NCI-H1092 treated with DMSO at 0.1 percent for 48 hours (cell line): Measurements from ENCODE around the gene THAP2.

ENCODE experiments used
- DNase-seq: peaks from one replicate; lab custom pipeline; 2025; lab: John Stamatoyannopoulos, UW

The THAP2 gene

DNA sequence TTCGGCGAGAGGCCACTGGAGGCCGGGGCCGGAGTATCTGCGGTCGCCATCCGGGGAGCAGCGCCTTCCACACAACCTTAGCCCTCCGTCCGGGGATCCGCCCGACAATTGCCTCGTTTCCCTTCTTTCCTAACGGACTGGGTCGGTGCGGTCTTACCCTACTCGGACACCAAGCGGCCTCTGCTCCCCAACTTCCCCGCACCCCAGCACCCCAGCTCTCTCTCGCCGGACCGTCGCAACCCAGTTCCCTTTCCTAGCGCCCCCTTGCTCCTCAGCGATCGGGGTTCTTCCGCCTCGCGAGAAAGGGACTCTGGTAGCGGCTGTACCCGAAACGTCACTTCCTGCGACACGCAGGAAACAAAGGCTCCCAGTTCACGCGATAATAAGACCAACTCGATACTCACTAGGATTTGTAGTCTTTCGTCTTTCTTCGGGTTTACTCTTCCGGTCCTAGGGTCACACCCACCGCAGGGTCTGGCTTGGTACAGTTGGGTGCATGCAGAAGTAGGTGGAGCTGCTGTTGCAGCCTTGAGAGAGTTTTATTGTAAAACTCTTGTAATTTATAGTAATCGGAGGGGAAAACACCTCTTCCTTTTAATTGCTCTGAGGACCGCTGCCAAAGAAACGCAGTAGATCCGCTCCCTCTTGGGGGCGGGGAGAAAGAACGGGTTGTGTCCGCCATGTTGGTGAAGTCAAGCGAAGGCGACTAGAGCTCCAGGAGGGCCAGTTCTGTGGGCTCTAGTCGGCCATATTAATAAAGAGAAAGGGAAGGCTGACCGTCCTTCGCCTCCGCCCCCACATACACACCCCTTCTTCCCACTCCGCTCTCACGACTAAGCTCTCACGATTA, at the start of gene THAP2, which contains the start of gene ZFC3H1:
TSS of gene THAP2 (plus strand) at position 741 of the 850 bp plus-strand sequence. CDS start 209 bp downstream, outside the sequence.
TSS of gene ZFC3H1 (minus strand) at position 288 of the 850 bp plus-strand sequence. CDS start at position 50, 238 bp downstream.
- DNase-seq = peak; percentile 99

DNA sequence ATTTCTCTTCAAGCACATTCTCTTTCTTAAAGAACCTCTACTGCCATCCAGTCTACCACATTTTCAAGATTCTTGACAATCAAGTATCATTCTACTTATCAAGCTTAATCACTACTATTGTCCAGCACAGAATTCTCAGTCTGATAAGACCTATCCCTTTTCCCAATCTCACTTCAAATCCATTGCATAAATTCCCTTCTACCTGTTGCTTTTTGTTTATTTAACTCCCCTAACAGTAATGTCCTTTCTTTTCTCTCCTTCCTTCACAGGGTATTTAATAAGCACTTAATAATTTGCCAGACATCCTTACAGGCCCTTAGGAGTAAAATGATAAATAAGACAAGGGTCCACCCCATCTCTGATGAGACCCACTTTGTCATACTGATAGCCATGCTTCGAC, 42.2 kb upstream of the THAP2 start:
- no peak for DNase-seq

DNA sequence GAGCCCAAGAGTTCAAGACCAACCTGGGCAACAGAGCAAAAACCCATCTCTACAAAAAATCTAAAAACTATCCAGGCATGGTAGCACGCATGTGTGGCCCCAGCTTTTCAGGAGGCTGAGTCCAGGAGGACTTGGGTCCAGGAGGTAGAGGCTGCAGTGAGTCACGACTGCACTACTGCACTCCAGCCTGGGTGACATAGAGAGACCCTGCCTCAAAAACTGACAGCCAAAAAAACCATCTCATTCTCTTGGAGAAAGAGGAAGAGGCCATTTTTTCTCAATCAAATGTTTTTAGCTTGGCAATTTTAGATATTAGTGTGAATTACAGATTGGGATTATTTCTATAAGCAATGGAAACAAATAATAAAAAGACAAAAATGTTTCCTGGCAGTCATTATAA, 38.6 kb upstream of the THAP2 start:
- no peak for DNase-seq

DNA sequence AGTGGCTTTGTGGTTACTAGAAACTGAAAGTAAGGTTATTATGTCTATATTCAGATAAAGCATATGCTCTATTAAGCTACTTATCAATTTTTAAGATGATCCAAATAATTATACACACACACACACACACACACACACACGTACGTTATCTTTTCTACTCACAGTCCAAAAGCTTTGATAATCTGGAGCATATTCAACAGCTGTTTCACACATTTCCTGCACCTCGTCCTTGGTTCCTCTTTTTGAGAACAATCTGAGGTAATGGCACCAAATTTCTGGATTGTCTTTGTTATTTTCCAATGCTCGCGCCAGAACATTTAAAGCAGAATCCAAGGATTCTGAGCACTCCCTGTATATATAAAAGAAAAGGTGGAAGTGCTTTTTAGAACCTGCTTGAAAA, 38.0 kb upstream of the THAP2 start:
- no peak for DNase-seq

DNA sequence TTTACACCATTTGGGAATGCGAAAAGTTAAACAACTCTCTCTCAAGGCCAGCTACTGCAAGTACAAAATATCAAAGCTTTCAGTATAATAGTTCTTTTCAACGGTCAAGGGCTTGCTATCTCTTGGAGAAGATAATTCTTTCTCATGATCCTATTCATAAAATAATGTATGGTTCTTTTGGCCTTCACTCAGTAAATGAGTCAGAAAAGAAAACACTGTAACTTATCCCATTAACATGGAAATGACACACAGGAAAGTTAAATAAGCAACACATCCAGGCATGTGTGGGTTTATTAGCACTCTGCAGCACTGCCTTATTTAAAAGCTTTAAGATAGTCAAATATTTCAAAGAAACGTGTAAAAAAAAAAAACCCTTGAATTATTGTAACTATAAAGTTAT, 37.3 kb upstream of the THAP2 start:
- DNase-seq = no peak

DNA sequence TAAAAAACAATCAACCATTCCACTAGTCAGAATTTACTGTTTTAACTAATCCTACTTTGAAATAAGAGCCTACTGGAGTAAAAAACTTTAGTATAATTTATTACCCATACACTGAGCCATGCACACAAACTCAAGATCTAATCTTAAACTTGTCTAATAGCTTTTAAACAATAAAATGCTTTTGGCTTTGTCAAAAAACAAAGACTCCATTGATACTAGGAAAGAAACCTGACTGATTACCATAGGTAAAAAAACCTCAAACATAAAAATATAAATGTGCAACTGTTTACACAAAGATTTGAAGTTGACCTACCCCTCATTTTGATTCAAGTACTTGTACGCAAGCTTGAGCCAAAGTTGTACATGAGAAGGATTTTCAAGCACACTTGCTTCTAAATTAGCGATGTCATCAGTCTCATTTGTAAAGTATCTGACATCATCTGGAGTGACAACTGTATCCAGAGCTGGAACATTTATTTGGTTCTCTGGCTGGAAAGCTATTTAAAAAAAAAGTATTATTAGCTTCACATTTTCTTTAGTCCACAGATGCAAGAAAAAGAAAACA, 36.6 kb upstream of the THAP2 start:
- DNase-seq = no peak

DNA sequence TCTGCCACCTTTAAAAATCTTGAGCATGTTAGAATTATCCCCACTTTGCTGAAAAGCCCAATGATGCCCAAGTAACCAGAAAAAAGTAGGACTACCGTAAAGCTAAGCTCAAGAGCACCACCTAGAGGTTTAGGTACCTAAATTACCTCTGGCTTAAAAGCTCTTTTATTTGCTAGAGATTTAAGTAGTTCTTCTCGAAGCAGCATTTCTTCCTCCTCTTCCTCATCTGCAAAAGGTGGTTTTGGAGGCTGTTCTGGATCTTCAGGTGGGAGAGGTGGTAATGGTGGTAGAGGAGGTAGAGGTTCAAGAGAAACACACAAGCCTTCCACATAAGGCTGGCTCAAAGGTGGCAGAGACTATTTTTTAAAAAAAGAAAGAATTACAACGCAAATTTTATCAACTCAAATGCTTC, 27.4 kb upstream of the THAP2 start:
- peak; percentile 60 for DNase-seq

DNA sequence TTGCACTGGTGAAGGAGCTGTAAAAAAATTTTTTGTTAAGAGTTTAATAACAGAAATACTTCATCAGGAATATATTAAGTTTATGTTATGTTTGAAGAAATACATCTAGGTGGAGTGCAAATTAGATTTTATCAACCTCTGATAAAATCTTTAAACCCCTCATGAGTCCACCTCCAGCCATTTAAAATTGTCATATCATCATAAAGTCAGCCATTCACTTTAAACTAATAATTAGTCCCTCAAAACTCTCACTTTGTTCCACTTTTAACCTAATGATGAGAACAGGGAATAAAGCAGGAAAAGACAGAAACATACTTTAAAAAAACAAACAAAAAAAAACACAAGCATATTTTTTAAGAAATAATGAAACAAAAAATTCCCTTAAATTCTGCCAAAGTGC, 25.6 kb upstream of the THAP2 start:
- DNase-seq = no peak

DNA sequence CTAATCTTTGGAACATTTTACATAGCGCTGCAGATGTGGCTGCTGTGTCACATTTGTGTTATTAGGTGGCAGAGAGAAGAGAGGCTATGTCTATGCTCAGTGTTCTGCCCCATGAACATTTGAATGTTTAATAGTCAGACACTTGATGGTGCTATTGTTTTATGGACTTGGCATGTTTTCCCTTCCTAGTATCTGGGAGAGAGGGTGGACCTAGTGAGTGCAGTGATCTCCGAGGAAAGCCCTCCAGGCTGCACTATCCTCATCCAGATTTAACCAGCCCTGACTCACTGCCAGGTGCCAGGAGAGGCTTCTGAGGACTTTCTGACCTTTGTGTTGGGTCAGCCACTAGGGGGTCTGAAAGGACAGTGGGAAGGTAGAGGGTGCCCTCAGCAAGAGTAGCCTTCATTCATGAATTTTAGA, 24.8 kb upstream of the THAP2 start:
- DNase-seq = no peak

DNA sequence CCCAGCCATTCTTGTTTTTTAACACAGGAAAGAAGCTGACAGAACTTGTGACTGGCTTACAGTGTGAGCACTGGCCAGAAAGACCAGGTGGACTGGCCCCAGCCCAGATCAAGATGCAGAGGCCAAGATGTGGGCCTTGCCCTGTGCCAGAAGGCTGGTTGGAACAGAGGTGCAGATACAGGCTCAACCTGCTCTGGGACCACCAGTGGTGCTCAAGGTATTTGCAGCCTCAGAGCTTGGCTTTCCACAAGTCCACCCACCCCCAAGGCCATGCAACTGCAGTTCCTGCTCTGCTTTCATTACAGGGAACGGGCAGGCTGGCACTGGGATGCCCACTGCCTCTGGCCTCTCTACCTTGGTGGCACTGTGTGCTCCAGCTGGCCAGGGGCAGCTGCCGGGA, 23.8 kb upstream of the THAP2 start:
- no peak for DNase-seq

DNA sequence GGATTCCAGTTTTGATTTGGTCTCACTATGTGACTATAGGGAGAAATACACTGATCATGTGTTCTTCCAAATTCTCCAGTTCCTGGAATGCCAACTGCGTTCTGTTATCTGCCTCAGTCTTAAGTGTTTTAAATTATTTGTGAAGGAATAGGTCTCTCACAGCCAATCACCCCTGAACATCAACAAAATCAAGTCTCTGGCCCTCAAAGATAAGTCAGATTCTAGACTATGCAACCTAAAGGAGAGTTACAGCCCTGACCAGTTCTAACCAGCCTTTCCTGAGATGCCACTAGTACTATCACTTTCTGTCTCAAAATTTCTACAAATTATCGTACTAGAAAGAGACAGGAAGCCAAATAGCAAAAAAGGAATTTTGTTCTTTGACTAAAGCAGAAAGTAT, 22.7 kb upstream of the THAP2 start:
- no peak for DNase-seq

DNA sequence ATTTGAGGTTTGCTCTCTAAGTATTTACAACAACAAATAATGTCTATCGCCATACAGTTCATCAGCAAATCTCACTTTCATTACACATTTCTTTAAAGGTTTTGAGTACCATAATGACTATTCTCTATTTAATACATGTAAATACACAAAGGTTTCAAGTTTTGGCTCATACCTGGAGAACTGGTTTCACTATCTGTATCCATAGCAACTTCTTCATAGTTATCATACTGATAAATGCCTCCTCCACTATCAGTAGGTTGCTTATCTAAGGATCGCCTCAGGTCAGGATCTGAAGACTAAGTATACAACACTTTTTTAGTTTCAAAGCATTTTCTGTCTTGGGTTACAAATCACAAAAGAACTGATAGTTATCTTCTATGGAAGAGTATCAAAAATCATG, 21.8 kb upstream of the THAP2 start:
- no peak for DNase-seq

DNA sequence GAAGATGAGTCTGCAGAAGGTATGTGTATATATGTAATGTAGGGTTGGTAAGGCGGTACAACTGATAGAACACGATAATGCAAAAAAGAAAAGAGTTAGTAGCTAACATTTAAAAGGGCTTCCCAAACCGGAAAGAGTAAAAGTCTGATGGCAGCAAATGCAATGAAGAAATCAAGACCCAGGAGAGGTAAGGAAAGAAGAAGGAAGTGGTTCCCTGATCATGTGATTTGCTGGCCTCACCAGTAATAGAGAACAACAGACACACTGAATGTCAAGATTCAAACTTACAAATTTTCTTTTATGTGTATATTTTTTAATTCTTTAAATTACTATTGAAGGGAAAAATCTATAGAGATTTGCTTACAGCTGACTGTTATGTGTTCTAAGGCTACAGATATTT, 18.8 kb upstream of the THAP2 start:
- no peak for DNase-seq

DNA sequence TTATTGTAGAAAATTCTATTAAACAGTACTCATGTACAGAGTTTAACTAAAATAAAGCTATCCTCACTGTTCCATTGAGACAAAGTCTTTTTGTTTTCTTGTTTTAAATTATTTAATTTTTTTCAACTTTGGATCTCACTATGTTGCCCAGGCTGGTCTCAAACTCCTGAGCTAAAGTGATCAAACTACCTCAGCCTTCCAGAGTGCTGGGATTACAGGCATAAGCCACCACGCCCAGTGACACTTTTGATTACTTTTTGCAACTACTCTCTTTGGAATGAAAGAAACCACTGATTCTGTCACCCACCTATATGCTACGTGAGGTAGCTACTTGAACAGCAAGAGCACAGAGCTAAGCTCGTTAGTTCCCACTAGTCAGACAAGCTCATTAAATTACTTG, 17.6 kb upstream of the THAP2 start:
- DNase-seq = no peak

DNA sequence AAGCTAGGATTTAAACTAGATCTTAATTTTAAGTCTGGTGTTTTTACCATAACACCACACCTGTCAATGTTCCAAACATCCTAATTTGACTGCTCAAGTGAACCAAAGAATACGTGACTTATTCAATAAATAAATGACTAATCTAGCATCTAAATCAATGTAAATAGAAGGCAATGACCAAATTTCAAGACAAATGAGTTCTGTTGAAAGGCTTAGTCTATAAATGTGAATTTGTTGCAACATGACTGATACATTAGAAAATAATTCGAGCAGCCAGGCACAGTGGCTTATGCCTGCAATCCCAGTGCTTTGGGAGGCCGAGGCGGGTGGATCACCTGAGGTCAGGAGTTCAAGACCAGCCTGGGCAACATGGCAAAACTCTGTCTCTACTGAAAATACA, 15.6 kb upstream of the THAP2 start:
- no peak for DNase-seq

DNA sequence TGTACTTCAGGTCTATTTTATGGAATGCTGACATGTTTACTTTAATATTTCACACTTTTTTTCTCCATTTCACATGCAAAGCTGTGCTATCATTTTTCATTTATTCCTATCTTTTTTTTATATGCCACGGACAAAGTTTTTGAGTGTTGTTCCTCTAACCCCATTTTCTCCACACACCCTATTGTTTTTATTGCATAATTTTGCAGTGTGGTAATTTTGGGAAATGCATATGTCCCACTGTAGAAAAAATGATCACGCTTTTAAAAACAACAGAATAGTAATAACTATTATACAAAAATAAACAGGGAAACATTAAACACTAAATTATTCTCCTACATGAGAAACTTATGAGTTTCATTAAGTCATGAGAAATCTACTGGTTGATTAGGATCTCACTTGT, 14.7 kb upstream of the THAP2 start:
- no peak for DNase-seq

DNA sequence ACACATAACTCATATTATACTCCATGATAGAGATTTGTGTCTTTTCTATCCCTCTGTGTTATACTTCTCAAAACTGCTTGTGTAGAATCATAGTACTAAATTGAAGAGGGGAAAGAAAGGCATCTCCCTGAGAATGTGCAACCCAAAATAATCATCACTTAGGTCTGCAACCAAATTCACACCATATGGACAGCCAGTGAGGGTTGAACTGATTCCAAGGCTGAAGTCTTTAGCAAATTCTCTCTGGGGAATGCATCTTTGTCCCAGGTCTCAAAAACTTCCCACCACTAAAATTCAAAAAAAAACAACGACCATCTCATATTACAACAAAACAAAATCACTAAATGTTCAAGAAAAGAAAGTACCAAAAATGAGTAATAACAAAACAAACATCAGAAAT, 11.4 kb upstream of the THAP2 start:
- DNase-seq = no peak

DNA sequence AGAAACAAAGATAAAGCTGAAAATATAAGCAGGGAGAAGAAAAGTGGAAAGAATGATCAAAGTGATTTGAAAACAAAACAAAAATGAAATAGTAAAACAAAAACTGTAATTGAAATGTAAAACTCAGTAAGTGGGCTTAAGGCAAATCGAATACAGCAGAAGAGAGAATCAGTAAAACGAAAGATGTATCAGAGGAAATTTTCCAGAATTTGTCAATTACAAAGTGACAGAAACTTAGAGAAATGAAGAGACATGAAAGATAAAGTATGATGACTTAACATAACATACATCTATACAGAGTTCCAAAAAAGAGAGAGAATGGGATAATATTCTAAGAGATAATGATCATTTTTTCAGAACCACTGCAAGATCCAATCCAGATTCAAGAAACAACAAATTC, 11.0 kb upstream of the THAP2 start:
- DNase-seq = no peak

DNA sequence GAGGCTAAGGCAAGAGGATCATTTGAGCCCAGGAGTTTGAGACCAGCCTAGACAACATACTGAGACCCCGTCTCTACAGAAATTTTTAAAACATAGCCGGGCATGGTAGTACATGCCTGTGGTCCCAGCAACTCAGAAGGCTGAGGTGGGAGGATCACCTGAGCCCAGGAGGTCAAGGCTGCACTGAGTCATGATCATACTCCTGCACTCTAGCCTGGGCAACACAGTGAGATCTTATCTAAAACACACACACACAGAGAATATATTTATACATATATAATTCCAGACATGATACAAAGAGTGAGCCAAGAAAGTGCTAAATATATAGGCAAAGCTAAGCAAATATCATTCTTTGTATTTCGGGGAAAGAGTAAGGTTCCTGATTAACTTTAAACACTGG, 9.9 kb upstream of the THAP2 start:
- DNase-seq = no peak

DNA sequence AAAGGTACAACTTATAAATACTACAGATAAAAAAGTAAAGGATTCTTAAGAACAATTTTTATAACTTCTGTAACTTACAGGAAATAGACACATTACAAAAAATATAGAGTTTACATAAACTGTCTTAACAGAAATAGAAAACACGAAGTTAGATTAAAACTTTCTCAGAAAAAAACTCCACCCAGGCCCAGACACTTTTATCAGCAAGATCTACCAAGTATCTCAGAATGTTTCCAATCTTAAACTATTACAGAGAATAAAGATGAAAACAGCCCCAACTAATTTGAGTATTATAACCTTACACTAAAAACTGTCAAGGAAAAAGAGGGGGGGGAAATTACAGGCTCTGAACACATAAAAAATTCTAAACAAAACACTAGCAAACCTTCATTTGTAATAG, 8.6 kb upstream of the THAP2 start:
- DNase-seq = no peak

DNA sequence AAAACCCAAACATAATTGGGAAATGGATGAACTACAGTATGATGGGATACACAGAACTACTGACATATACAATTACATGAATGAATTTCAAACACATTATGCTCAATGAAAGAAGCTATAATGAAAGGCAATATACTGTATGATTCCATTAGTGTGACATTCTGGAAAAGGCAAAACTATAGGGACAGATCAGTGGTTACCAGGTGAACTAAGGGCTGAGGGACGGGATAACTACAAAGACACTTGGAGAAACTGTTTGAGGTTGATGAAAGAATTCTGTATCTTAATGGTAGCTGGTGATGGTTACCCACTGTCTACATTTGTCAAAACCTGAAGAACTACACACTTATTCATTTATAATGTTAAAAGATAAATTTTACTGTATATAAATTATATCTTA, 8.2 kb upstream of the THAP2 start:
- DNase-seq = no peak

DNA sequence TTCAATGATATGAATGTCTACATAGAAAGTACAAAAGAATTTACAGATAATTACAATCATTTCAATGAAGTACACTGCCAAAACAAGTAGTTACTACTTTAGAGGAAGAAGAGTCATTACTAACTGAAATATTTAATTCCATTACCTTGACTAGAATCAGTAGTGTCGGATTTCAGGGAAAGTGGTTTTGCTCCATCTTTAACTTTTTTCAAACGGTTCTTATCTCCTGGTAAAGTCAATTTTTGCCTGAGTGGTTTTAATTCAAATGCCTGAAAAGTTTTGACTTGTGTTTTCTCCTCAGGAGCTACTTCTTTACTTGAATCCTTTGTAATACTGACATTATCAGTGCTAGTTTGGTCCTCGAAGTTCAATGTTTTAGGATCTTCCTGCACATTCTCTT, 7.4 kb upstream of the THAP2 start:
- no peak for DNase-seq

DNA sequence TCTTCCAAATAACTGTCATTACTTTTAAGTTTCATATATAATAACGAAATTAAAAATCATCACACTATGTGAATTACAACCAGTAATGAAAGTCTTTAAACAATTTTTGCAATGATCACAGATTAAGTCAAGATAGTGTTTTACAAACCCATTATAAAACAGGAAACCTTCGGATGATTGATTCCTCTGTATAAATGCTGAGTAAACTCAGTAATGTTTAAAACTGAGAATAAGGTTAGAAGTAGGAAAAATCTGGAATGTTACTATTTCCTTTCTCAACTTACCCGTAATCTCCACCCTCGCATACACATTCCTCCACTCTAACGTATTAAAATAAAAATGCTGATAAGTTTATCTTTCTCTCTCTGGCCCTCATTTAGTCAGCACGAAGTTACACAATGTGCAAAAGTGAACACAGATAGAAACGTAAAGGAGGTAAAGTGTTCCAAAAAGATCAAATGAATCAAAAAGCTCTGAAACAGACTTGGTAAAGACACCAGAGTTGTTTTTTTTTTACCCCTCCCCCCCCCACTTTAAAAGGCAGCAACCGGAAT, 2.0 kb upstream of the THAP2 start:
- DNase-seq = no peak
